HG02885 (cell line): ENCODE data around the gene MAGEF1.

Experiments used
- ATAC-seq: cut with Tn5 transposase; IDR thresholded peaks from one replicate; pipeline ENCODE4 v1.9.1; 2021; ENCODE audit warnings: mild to moderate bottlenecking; ENCODE audit not compliant: unreplicated experiment, poor library complexity

MAGEF1 gene

DNA sequence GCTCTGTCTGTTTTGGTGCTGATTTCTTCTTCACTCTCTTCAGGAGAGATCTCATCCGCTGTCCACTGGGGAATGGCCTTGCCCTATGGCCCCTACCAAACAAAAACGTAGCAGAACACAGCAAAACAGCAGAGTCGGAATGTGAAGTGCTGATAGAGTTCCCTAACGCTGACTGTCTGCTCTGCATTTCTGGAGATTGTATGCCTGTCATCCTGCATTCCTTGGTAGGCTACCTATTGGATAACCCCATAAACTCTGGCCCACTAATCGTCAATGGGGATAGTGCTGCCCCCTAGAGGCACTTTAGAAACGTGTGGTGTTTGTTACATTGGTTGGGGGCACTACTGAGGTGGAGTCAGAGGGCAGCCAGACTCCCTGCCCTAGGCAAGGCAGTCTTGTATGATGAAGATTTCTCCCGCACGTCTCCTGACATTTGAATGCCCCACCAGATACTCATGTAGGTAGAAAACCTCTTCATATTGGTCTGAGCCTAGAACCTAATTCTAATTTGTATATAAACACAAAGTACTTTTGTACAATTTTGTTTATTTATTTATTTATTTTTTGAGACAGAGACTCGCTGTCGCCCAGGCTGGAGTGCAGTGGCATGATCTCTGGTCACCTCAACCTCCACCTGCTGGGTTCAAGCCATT is 15.6 kb upstream of the MAGEF1 start:
- ATAC-seq, result no peak

DNA sequence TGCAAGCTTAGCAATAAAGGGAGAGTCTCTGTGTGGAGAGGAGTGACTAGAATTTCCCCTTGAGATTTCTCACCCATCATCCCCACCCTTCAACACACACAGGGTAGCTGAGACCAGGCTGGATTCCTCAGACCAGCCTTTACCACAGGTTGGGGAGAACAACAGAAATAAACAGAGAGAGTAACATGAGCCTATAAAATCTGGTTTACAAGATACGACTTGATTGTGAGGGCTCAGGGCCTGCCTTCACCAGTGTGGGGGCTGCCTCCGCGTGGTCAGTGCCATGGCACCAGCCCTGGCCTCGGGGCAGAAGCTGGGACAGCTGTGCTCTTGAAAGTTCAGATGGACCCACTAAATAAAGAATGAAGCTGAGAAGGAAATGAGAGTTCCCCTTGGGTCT is 14.6 kb upstream of the MAGEF1 start:
- no peak for ATAC-seq

DNA sequence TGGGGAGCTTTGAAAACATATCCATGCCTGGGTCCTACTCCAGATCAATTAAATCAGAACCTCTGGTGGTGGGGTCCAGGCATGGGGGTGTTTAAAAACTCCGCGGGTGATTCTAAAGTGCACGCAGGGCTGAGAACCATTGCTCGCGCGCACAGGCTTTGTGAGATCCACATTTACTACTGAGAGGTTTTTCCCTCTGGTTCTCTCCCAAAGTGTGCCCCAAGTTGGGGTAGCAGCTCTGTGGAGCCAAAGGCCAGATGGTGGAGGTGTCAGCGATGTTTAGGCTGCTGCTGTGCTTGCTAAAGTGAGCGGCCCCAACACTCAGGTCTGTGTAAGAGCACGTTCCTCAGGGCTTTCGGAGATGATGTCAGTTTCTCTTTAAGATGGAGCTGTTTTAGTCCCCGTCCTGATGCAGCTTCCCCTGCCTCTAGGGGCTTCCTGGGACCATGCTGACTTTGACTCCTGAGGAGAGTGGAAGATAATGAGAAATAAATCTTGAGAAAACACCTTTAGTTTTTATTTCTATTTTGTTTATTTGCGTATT is 13.4 kb upstream of the MAGEF1 start:
- ATAC-seq, result no peak

DNA sequence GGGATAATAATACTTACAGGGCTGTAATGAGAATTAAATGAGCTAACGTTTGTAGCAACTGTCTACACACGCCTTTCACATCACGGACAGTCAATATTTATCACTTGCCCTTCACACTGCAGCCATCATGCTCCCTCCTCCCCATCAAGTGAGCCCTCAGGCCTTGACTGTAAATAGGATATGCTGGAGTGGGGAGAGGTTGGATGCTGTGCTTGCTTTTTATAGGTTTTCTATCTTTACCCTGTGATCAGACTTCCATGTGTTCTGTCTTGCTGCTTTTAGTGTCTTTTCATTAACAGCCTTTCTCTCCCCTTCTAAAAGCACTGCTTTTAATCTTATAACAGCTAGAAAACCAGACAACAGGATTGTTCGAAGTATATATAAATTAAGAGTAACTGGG is 12.8 kb upstream of the MAGEF1 start:
- no peak for ATAC-seq

DNA sequence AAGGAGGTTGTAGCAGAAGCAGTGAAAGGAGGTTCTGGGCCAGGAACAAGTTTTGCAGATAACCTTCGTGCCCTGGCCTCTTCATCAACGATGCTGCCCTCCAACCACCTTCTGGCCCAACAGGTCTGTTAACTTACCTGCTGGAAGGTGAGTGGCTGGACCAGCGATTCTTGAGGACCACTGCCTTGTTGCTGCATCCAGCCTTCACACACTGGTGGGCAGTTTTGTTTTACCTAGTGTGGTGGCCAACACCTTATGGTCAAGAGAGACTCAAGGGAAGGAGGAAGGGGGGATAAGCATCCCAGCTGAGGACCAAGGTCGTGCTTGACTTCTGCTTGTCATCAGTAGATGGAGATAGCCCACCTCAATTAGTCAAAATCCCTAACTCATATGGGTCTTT is 7.8 kb upstream of the MAGEF1 start:
- no peak for ATAC-seq

DNA sequence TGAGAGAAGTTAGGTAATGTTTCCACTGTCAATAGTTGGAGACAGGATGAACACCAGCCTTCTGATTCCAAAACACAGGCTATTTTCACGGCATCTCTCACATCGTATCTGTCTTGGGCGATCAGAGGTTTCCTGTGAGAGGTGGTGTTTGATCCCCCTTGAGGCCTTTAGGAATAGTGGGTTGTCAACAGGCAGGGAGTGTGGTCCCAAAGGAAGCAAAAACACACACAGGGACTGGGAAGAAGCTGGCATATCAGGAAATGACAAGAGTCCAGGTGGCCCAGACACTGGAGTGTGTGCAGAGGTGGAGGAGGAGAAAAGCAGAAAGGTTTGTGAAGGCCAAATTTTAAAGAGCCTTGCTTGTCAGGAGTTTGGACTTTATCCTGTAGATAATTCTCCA is 6.6 kb upstream of the MAGEF1 start:
- no peak for ATAC-seq

DNA sequence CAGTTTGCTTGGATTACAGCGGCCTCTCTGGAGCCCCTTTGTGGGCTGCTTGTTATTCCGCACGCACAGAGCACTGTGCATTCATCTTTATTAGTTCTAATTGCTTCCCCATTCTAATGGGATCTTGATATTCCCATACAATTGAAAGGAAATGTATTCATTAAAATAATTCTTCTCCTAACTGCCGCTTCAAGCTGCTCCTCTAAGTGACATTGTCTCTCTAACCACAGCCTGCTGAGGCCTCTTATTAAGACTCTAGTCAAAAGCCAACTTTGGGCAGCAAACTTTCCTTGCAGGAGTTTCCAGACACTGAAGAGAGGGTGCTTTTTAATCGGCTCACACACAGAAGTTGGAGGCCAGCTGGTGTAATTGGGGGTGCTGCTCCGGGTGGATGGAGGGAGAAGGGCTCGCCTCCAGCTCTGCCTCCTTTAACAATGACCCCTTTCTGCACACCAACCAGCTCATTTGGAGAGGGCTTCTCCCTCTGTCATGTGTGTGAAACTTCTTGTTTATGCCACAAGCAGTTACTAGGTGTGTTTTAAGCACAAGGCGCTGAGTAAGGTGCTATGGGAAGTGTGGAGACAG is 5.6 kb upstream of the MAGEF1 start:
- no peak for ATAC-seq

DNA sequence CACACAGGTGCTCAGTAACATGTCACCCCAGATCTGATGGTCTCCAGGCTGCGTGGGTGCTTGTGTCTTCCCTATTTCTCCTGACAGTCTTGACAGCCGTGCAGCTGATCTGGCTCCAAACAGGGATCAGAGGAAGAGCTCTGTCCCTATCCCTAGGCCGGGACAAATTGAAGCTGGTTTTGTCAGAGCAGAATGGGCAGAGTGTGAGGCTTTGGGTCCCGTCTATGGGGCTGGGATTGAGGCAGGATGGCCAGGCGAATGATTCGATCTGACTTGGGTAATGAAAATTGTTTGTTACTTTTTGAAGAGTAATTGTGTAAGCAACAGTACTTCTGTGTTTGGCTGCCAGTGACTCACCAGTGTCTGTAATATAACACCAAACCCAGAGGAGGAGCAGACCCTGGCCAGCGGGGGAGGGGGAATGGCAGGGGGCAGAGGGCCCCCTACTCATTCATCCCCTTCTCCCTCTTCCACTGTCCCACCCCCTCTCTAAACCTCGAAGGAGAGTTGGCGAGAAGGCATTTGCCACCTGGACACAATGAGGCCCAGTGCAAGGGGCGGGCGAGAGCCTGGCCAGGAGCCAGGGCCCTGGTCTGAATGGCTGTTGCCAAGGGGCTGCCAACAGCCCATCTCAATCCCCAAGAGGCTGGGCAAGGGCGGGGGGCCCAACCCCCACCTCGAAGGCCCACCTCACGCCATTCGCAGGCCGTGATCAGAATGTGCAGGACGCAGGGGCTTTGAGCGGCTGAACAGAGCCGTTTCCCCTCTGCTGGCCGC is 4.9 kb upstream of the MAGEF1 start:
- no peak for ATAC-seq

DNA sequence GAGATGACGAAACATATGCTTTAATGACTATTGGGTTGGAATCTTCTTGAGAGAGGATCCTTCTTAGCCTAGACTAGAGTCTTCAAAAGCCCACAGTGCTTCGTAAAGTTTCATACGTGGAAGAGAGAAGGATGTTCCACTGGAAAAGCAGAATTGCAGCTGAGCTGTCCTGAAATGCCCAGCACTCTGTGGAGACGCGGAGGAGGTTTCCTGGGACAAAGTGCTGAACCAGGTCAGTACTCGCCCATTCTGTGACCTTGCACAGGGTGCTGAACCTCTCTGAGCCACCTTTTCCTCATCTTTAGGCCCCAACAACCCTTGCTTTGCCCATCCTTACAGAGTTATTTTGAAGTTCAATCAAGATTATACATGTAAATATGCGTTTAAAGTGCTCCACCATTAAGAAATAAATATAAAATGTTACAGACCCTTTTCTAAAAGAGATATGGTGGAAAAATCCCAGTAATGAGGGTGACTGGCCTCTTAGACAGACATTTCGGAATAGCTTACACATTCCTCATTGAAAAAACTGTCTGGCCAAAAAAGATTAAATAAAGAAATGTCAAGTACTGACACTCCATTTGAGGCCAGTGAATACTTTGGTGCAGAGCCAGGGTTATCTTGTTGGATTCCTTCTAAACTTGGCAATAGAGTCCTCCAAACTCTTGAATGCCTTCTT is 4.2 kb upstream of the MAGEF1 start:
- ATAC-seq, result no peak

DNA sequence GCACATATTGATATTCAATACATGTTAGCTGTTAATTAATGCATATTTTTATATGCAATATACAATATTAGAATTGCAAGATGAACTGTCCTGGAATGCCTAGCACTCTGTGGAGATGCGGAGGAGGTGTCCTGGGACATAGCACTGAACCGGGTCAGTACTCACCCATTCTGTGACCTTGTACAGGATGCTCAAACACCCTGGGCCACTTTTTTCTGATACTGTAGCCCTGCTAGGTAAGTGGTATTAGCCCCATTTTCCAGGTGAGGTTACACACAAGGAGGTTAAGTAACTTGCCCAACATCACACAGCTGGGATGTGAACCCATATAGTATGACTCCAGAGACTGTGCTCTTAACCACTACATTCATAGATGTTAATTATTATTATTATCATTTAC is 1.7 kb upstream of the MAGEF1 start:
- ATAC-seq, result no peak

DNA sequence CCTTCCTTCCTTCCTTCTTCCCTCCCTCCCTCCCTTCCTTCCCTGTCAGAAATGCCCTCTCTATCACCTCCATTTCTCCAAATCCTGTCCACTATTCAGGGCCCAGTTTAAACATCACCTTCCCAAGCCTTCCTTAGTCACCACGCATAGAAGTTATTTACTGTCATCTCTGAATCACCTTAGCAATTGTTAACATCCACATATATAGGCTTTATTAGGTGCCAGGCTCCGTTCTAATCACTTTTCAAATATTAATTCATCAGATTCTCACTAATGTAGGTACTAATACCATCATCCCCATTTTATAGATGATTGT is 1.1 kb upstream of the MAGEF1 start:
- no peak for ATAC-seq

DNA sequence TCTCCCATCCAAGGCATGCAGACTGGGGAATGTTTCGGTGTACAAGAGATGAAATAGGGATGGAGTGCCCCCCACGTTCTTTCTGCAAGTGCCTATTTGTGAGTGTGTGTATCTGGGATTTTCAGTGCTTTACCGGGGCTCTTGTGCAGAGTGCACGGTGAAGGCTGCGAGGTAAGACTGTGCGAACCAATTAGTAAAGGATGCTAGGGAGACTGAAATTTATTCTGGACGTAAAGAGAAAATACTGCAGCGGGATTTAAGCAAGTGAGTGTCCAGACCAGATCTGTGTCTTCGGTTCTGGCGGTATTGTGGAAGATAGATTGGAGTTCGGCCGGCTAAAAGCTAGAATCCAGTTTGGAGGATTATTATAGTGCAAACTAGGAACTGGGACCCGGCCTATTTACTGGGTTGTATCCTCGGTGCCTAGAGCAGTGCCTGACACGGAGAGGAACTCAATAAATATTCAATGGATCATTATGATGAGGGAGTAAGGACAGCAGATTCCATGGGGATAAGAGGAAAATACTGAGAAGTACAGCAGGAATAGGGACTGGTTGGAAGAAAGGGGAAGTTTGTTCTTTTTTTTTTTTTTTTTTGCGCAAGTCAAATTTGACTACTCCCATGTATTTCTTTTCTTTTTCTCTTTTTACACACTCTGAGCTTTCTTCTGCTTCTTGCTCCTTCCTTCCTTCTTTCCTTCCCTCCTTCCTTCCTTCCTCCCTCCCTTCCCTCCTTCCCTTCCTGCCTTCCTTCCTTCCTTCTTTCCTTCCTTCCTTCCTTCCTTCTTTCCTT is 580 bp upstream of the MAGEF1 start:
- peak; percentile 19 for ATAC-seq

DNA sequence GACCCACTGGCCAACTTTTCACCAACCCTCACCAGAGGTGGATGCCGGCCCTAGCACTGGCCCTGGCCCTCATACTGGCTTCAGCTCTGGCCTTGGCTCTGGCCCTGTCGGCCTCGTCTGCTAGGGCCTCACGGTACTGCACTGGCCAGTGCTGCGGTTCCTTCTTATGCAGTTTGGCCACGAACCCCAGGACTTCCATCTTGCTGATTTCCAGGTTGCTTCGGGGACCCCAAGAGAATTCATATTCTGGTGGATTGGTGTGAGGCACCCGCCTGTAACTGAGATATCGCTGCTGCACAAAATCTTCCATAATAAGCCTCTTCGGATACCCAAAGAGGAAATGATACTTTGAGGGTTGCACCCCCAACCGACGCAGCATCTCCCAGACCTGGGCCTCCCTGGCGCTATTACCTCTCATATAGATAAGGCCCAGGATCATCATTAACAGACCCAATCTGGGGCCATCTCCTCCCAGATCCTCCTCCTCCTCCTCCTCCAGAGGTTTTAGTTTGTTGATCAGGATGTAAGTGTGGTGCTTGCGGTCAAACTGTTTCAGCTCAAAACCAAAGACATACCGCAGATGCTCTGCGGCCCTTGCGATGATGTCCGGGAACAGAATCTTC is 883 bp downstream of the MAGEF1 start:
- peak; percentile 51 for ATAC-seq

DNA sequence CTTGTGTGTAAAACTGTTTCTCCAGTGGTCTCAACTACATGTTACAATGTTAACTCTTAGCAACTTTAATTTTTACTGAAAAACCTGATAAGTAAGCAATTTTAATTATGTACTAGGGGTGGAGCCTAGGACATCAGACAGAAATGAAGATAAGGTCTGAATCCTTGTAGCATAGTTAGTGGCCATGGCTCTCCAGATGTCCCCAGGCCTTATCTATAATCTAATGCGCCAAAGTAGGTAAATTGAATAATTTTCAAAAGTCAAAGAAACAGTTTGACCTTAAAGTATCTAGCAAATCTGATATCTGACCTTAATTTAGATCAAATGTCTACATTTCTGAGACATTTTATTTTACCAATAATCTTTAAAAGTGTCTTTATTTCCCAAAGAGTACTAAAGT is 8.2 kb downstream of the MAGEF1 start:
- no peak for ATAC-seq

DNA sequence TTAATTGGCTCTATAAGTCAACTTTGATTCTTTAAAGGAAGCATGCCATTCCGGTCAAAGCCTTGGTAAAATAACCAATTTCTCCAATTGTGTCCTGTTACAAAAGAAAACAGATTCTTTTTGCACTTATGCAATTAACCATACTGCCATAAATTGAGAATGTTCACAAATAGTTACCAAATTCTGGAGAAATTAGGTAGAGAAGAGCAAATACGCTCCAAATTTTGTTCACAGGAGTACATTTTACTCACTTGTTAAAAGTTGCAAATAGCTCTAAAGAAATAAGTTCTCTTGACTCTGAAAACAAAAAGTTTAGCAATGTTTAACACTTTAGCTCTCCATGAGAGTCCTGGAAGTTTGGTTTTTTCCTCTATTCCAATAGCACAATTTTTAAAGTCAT is 11.1 kb downstream of the MAGEF1 start:
- no peak for ATAC-seq

DNA sequence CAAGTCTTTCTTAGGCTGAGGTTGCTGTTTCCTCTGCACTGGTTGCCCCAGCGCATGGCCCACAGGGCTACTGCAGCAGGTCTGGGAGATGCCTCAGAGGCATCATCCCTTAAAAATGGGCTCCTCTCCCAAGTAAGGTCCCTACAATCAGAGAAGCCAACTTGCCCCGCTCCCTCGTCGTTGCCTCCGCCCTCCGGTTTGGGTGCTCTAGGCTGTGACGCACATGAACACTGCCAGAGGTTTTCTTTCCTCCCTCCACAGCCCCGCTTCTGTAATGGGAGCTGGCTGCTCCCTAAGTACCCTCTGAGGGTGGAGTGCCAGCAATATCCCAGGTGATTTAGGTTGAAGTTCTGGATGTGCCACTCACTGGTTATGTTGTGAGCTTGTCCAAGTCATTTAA is 14.0 kb downstream of the MAGEF1 start:
- ATAC-seq, result no peak

DNA sequence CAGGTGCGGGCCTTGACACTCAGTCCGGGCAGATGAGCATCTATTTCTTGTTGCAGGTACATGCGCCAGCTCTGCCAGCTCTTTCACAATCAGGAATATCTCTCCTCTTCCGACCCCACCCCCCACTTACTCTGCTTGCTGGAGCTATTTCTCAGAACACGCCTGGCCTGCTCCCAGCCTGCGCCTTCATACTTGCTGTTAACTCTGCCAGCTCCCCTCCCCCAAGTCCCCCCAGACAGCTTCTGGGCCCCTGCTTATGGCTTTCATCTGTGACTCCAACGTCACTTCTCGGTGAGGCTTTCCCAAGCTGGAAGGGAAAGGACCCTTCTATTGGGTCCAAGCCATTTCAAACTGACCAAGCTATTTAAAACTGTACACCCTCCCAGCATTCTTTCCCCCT is 15.2 kb downstream of the MAGEF1 start:
- no peak for ATAC-seq

DNA sequence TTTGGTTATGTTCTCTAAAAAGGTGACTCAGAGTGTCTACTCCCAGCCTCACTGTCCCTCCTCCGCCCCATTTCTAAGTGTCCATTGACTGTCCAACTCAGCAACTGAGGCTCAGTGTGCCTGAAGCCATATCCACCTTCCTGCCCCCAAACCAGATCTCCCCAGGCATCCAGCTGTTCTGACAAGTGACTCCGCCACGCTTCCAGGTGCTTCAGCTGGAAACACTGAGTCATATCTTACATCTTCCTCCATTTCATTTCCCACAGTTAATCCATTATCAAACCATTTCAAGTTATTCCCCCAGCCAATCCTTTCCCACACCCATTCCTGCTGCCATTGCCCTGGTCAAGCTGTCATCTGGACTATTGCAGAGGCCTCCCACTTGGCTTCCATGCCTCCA is 17.1 kb downstream of the MAGEF1 start:
- ATAC-seq, result no peak

DNA sequence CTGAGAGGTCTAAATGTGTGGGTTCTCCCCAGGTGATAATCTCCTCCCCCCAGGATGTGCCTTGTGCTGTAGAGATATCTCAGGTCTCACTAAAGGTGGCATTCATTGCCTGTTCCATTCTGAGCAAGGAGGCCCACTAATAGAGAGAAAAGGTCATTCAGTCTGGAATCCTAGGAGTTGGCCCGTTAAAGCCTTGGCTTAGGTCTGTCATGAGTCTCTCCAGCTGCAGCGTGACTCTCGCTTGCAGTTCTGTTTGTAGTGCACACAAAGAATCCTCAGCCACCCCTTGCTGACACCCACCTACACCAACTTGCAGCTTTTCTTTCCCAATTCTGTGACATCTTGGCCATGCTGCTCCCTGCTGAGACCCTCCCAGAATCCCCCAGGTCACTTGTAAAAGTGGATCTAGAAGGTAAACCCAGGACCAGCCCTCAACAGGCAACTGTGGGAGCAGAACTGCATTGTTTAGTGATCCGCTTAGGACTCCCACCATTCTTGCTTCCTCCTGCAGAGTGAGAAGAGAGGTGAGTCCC is 17.7 kb downstream of the MAGEF1 start:
- no peak for ATAC-seq
